ENCODE data around the gene DHRS4L2.
A peak's percentile ranks its signal among the peaks of the same experiment; 100 is the strongest.
"Not testable (repeated sequence)": the region's sequence is repeated elsewhere in the genome, so short reads cannot be mapped to it uniquely, and the experiment has no call there.

The DHRS4L2 gene

DNA sequence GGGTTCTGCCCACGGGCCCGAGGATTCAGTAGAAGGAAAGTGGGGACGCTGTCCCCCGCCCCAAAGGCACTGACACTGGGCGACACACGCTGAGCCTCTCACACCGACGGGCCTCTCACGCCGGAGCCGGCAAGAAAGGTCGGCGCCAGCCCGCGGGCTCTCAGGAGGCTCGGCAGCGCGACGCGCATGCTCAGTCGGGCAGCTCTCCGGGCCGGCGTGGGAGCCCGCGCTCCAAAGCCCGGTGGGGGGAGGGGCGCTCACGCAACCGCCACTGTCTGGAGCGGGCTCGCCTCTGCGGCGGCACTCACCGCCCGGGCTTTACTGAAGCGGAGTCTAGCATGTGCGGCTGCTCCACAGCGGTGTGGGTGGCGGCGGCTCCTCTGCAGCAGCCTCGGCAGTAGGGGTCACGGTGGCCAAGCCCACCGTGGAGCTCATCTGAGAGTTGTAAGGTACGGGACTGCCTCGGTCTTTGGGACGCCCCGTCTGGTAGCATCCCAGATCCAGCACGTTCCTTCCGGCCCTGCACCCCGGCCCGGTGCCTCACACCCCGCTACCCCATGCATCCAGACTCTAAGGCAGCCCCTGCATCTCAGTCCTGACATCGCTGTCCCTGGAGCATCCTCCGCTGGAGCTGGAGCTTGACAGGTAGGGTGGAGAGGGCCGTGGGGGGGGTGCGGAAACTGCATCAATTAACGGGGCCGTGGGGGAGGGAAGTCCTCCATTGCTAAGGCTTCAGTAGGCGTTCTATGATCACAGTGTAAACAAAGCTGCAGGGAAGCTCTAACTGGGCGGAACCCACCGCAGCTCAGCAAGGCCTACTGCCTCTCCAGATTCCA lies 18.3 kb downstream of the DHRS4L2 start:
- DNase-seq (ENCODE audit: extremely low spot score); POLR2A ChIA-PET: not testable (repeated sequence)
- CTCF ChIA-PET, result interaction anchor here (1.5 kb wide), 1 partner anchor 102 kb away, joined by 3 read pairs; no protein-coding TSS in a partner anchor
- TF ChIP-seq L3MBTL2 (conservative IDR thresholded peaks at IDR 0.05), result peak; percentile 57

- ChIA-PET POLR2A (interaction anchor here (0.6 kb wide), 1 partner anchor 83 kb away, joined by 3 read pairs; no protein-coding TSS in a partner anchor), CTCF (interaction anchor here (0.7 kb wide), 1 partner anchor 398 kb away, joined by 3 read pairs; no protein-coding TSS in a partner anchor)
- TF ChIP-seq BHLHE40 (IDR thresholded peaks at IDR 0.05; ENCODE audit: borderline replicate concordance), result no peak
- no peak for TF ChIP-seq NFRKB (IDR thresholded peaks at IDR 0.05)
- no peak for TF ChIP-seq L3MBTL2 (conservative IDR thresholded peaks at IDR 0.05)
- TF ChIP-seq SP1 (IDR thresholded peaks at IDR 0.05), result no peak
- no peak for TF ChIP-seq FOXK2 (IDR thresholded peaks at IDR 0.05)
- TF ChIP-seq ELF4 (IDR thresholded peaks at IDR 0.05), result no peak
- TF ChIP-seq FOXM1 (IDR thresholded peaks at IDR 0.05; ENCODE audit: borderline replicate concordance), result no peak
- no peak for TF ChIP-seq SUZ12 (IDR thresholded peaks at IDR 0.05)
- no peak for TF ChIP-seq ARNT (IDR thresholded peaks at IDR 0.05)
- no peak for TF ChIP-seq LEF1 (IDR thresholded peaks at IDR 0.05; ENCODE audit: borderline replicate concordance)
- no peak for TF ChIP-seq FOXA1 (IDR thresholded peaks at IDR 0.05)
- no peak for TF ChIP-seq CTBP1 (IDR thresholded peaks at IDR 0.05; ENCODE audit: borderline replicate concordance)
- TF ChIP-seq HDGF (IDR thresholded peaks at IDR 0.05; ENCODE audit: borderline replicate concordance), result no peak
- TF ChIP-seq, protein P1, sequence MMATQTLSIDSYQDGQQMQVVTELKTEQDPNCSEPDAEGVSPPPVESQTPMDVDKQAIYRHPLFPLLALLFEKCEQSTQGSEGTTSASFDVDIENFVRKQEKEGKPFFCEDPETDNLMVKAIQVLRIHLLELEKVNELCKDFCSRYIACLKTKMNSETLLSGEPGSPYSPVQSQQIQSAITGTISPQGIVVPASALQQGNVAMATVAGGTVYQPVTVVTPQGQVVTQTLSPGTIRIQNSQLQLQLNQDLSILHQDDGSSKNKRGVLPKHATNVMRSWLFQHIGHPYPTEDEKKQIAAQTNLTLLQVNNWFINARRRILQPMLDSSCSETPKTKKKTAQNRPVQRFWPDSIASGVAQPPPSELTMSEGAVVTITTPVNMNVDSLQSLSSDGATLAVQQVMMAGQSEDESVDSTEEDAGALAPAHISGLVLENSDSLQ (IDR thresholded peaks at IDR 0.05), result no peak
- no peak for TF ChIP-seq ZNF384 (IDR thresholded peaks at IDR 0.05)
- no peak for TF ChIP-seq TARDBP (IDR thresholded peaks at IDR 0.05)
Measured at GRCh38 chr14:24011051-24011450, 22.3 kb downstream of the DHRS4L2 start.

GRCh38 chr14:24012726-24013273 lies 24.1 kb downstream of the DHRS4L2 start:
- POLR2A ChIA-PET; DNase-seq (ENCODE audit: extremely low spot score): not testable (repeated sequence)
- CTCF ChIA-PET, result interaction anchor here (1.1 kb wide), 1 partner anchor 148 kb away, joined by 3 read pairs; the partner anchor contains the start of gene IRF9

More at GRCh38 chr14:24011051-24011450, 22.3 kb downstream of the DHRS4L2 start:
- no peak for DNase-seq (ENCODE audit: extremely low spot score)

GRCh38 chr14:24013654-24014514 lies 25.2 kb downstream of the DHRS4L2 start:
- POLR2A ChIA-PET, result no interaction called here
- peak; percentile 71 for DNase-seq (ENCODE audit: extremely low spot score)
- CTCF ChIA-PET, result no interaction called here
- TF ChIP-seq L3MBTL2 (conservative IDR thresholded peaks at IDR 0.05), result no peak
- TF ChIP-seq FOXK2 (IDR thresholded peaks at IDR 0.05), result no peak
- TF ChIP-seq ARNT (IDR thresholded peaks at IDR 0.05), result no peak
- no peak for TF ChIP-seq BHLHE40 (IDR thresholded peaks at IDR 0.05; ENCODE audit: borderline replicate concordance)
- TF ChIP-seq NFRKB (IDR thresholded peaks at IDR 0.05), result no peak

GRCh38 chr14:24015745-24016144 lies 27.0 kb downstream of the DHRS4L2 start:
- CTCF ChIA-PET; DNase-seq (ENCODE audit: extremely low spot score); POLR2A ChIA-PET: not testable (repeated sequence)

DNA sequence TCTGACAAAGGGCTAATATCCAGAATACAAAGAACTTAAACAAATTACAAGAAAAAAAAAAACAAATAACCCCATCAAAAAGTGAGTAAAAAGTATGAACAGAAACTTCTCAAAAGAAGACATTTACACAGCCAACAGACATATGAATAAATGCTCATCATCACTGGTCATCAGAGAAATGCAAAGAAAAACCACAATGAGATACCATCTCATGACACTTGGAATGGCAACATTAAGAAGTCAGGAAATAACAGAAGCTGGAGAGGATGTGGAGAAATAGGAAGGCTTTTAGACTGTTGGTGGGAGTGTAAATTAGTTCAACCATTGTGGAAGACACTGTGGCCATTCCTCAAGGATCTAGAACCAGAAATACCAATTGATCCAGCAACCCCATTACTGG lies 30.2 kb downstream of the DHRS4L2 start:
- DNase-seq (ENCODE audit: extremely low spot score); CTCF ChIA-PET; POLR2A ChIA-PET: not testable (repeated sequence)

GRCh38 chr14:24019944-24020343 lies 31.2 kb downstream of the DHRS4L2 start:
- CTCF ChIA-PET; POLR2A ChIA-PET; DNase-seq (ENCODE audit: extremely low spot score): not testable (repeated sequence)

DNA sequence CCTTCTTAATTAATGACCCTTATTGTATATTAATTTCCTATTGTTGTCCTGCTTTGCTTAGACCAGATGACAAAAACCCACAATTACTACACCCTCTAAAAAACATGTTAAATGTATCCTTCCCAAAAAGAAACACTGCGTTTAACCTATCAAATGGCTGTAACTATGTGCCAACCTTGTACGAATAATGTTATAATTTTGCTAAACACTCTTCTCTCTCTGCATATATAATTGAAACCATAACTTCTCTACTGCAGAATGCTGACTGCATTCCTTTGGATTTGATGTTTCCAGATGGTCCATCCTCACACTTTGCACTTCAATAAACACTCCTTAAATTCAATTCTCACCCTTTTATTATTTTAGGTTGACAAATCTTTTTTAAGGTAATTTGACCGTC lies 31.8 kb downstream of the DHRS4L2 start:
- CTCF ChIA-PET; POLR2A ChIA-PET; DNase-seq (ENCODE audit: extremely low spot score): not testable (repeated sequence)

GRCh38 chr14:24024939-24025418 lies 36.2 kb downstream of the DHRS4L2 start:
- CTCF ChIA-PET; DNase-seq (ENCODE audit: extremely low spot score); POLR2A ChIA-PET: not testable (repeated sequence)

DNA sequence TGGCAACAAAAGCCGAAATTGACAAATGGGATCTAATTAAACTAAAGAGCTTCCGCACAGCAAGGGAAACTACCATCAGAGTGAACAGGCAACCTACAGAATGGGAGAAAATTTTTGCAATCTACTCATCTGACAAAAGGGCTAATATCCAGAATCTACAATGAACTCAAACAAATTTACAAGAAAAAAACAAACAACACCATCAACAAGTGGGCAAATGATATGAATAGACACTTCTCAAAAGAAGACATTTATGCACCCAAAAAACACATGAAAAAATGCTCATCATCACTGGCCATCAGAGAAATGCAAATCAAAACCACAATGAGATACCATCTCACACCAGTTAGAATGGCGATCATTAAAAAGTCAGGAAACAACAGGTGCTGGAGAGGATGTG lies 41.0 kb downstream of the DHRS4L2 start:
- CTCF ChIA-PET; DNase-seq (ENCODE audit: extremely low spot score); POLR2A ChIA-PET: not testable (repeated sequence)

GRCh38 chr14:24031331-24031730 lies 42.6 kb downstream of the DHRS4L2 start:
- CTCF ChIA-PET; DNase-seq (ENCODE audit: extremely low spot score); POLR2A ChIA-PET: not testable (repeated sequence)
